Left ventricle myocardium superior (tissue), 1 donor: ENCODE data around the gene TSPAN33. TPM values are rescaled to one million over a fixed set of nuclear protein-coding genes. Genes with fewer than 3 reads are reported as not detected.
A peak's percentile ranks its signal among the peaks of the same experiment; 100 is the strongest.
"Not testable (repeated sequence)": the region's sequence is repeated elsewhere in the genome, so short reads cannot be mapped to it uniquely, and the experiment has no call there.

Source experiments
- ATAC-seq: fragments of 200-7000 bp; cut with Tn5 transposase; one replicate; pipeline ENCODE4 v1.9.1; 2020; ENCODE audit warnings: mild to moderate bottlenecking, moderate library complexity
- DNase-seq: peaks from one replicate; pipeline ENCODE4 v3.0.0-alpha.2; 2020
- intact Hi-C: fragments of 100-400 bp; cut with micrococcal nuclease; formaldehyde crosslinking; loops from one replicate; pipeline ENCODE4 v1.11.0; 2022
- total RNA-seq: library from RNA; stranded (reverse); fragmentation: NEBNext Ultra II Directional; extraction: Animal tissue kit (Norgen Biotek cat#: 25700); gene quantifications from one replicate; pipeline ENCODE4 v1.2.1, GENCODE V29; 2021
- donor health status: DM: no; HTN: yes; CAD: no; lungs with severe emphysema.

Gene TSPAN33
- total RNA-seq, 1 donor from 2014 or later = 15.1 TPM

- DNase-seq (peak; percentile 40), ATAC-seq (peak; percentile 61)
- intact Hi-C loops = no loop called here
These were observed 57.7 kb downstream of the TSPAN33 start for GRCh38 chr7:129202058-129202777.

- ATAC-seq = no peak
- intact Hi-C loops = no loop called here
These were observed 58.7 kb downstream of the TSPAN33 start for GRCh38 chr7:129203050-129203741.

GRCh38 chr7:129205126-129205818 is 60.8 kb downstream of the TSPAN33 start:
- intact Hi-C loops = no loop called here
- DNase-seq (no peak), ATAC-seq (no peak)

More at GRCh38 chr7:129203050-129203741, 58.7 kb downstream of the TSPAN33 start:
- DNase-seq = no peak

- no peak for ATAC-seq
- intact Hi-C loops = no loop called here
- no peak for DNase-seq
These were observed 61.7 kb downstream of the TSPAN33 start for GRCh38 chr7:129205987-129206785.

GRCh38 chr7:129208667-129209066 is 64.2 kb downstream of the TSPAN33 start:
- DNase-seq (no peak), ATAC-seq (no peak)
- intact Hi-C loops = no loop called here

- DNase-seq = no peak
- intact Hi-C loops = no loop called here
- ATAC-seq = no peak
These were observed 64.8 kb downstream of the TSPAN33 start for GRCh38 chr7:129209067-129209926.

GRCh38 chr7:129210256-129210988 is 65.9 kb downstream of the TSPAN33 start:
- intact Hi-C loops = no loop called here
- ATAC-seq (peak; percentile 93), DNase-seq (peak; percentile 92)

GRCh38 chr7:129210989-129211312 is 66.4 kb downstream of the TSPAN33 start:
- DNase-seq (no peak), ATAC-seq (peak; percentile 38)
- intact Hi-C loops = no loop called here

- no peak for ATAC-seq
- DNase-seq = no peak
- intact Hi-C loops = no loop called here
These were observed 67.6 kb downstream of the TSPAN33 start for GRCh38 chr7:129212126-129212525.

GRCh38 chr7:129212596-129212995 is 68.1 kb downstream of the TSPAN33 start:
- DNase-seq = no peak
- intact Hi-C loops = no loop called here
- ATAC-seq = no peak

- intact Hi-C loops = no loop called here
- no peak for ATAC-seq
- DNase-seq = no peak
These were observed 69.3 kb downstream of the TSPAN33 start for GRCh38 chr7:129213828-129214227.

- DNase-seq, intact Hi-C loops, ATAC-seq: not testable (repeated sequence)
These were observed 71.2 kb downstream of the TSPAN33 start for GRCh38 chr7:129215691-129216090.

GRCh38 chr7:129216101-129216715 is 71.7 kb downstream of the TSPAN33 start:
- ATAC-seq, DNase-seq, intact Hi-C loops: not testable (repeated sequence)

- ATAC-seq, intact Hi-C loops, DNase-seq: not testable (repeated sequence)
These were observed 72.4 kb downstream of the TSPAN33 start for GRCh38 chr7:129216821-129217416.

- ATAC-seq (peak; percentile 93), DNase-seq (peak; percentile 86)
- intact Hi-C loops = no loop called here
These were observed 74.1 kb downstream of the TSPAN33 start for GRCh38 chr7:129218514-129219062.

- intact Hi-C loops, DNase-seq, ATAC-seq: not testable (repeated sequence)
These were observed 74.7 kb downstream of the TSPAN33 start for GRCh38 chr7:129219166-129219565.
